Measurements from ENCODE around the gene CLCNKB.
A peak's percentile ranks its signal among the peaks of the same experiment; 100 is the strongest.
"Not testable (repeated sequence)": the region's sequence is repeated elsewhere in the genome, so short reads cannot be mapped to it uniquely, and the experiment has no call there.

The CLCNKB gene

DNA sequence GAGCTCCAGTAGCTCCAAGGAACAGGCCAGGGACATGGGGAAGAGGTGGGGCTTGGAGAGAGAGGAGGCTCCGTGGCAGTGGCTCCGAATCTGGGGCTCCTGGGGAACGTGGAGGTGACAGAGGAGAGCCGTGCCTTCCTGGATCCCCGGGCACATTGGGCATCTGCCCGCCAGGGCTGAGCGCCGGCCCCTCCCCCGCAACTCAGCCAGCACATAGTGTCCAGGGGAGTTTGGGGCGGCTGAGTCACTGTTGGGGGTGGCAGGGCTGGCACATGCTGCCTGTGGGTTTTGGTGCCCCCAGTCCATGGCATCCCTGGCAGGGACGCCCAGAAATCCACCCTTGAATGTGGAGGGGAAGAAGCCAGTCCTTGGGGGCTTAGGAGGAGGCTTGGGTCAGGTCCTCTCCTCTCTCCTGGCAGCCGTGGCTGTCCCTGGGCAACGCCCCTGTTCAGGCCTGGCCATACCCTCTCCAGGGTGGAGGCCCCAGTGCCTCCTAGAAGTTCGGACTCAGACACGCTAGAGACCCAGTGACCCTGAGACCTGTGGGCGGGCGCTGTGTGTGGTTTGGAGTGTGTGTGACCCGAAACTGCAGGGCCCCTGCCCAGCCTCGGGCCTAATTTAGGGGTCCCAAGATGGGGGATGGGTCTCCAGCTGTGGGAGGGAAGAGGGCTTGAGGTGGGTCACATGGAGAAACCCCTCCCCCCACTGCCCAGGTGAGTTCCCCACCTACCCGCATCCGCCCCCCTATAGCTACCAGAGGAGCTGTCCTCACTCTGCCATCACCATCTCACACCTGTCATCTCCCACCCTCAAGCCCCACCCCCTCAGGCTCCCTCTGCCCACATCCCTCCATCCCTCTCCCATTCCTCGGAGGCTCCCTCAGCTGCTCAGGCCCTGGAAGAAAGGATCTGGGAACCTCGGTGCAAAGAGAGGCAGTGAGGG is 27.4 kb upstream of the CLCNKB start:
- DNase-seq, result no peak

- no peak for DNase-seq
These were observed 26.5 kb upstream of the CLCNKB start for GRCh38 chr1:16017076-16017460.

GRCh38 chr1:16017461-16018303 is 25.9 kb upstream of the CLCNKB start, which contains the start of gene HSPB7:
Gene HSPB7, minus strand, starts transcription at chr1:16018043. Its CDS starts 80 bp downstream, at chr1:16017963.
- no peak for DNase-seq

GRCh38 chr1:16018308-16018707 is 25.3 kb upstream of the CLCNKB start:
- DNase-seq, result no peak

- DNase-seq, result no peak
These were observed 24.6 kb upstream of the CLCNKB start for GRCh38 chr1:16018749-16019643.

- DNase-seq, result no peak
These were observed 23.8 kb upstream of the CLCNKB start for GRCh38 chr1:16019644-16020277.

GRCh38 chr1:16020325-16020724 is 23.3 kb upstream of the CLCNKB start:
- DNase-seq, result no peak

DNA sequence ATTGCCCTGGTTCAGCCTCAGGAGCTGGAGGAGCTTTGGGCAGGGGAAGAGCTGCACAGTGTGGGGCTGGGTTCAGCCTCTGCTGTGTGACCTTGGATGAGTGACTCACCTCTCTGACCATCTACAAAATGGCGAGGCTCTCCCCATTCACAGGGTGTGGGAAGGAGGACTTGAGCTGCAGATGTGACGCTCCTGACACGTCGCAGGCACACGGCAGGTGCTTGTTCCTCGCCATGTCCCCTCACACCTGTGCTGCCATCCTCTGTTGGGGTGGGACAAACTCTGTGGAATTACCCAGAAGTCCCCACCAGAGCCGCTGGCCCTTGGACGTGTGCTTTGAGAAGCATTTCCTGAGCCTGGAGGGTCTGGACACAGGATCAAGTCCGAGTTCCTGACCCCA is 22.7 kb upstream of the CLCNKB start:
- DNase-seq, result not testable (repeated sequence)

DNA sequence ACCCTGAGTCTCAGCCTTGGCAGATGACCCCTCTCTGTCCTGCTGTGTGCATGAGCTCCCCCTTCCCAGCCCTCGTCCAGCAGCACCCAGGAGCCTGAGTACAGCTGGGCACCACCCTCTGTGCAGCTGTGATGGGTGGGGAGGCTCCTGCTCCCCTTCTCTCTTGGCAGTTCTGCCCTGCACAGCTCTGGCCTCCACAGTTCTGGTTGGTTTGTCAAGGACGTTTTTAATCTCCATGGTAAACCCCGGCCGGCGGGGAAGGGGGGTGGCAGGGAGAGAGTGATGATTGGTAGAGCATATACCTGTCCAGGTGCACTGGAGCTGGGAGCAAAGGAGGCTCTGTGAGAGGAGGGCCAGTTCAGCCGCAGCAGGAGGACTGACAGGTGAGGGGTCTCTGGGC is 21.9 kb upstream of the CLCNKB start, which contains the start of gene CLCNKA:
TSS of gene CLCNKA (plus strand) at position 356 of the 400 bp plus-strand sequence. CDS start 584 bp downstream, outside the sequence.
- no peak for DNase-seq

DNA sequence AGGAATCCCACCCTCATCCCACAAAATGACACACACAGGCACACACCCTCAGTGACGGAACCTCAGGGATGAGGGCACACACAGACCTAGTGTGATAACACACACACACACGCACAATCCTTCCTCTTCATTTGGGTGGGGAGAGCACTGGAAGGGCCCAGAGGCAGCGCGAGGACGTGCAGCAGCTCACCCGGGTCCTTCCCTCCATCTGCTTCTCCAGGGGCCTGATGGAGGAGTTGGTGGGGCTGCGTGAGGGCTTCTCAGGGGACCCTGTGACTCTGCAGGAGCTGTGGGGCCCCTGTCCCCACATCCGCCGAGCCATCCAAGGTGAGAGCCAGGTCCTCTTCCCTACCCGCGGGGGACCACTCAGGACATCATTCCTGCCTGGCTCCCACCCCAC is 21.2 kb upstream of the CLCNKB start:
- no peak for DNase-seq

DNA sequence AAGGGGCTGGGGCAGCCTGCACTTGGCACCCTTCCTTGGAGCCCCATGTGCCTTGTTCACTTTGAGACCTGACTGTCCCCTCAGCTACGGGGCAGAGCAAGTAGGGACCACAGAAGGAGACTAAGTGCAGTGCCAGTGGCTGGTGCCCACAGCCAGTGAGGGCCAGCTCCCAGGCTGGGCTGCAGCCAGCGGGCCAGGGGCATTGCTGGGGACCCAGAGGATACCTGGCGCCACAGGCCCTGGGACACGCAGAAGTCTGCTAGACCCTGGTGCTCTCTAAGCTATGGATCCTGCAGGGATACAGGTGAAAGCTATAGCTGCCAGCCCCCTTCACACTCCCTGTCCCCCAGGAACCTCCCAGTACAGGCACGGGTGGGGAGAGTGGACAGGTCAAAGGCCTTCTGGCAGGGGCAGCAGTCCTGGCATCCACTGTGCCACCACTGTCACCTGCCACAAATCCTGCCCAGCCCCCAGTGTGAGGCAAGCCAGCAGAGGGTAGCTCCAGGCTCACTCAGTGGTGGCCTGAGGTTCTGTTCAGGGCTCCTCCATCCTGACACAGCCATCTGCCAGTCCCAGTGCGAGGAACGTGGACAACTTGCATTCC is 20.4 kb upstream of the CLCNKB start:
- DNase-seq, result no peak

DNA sequence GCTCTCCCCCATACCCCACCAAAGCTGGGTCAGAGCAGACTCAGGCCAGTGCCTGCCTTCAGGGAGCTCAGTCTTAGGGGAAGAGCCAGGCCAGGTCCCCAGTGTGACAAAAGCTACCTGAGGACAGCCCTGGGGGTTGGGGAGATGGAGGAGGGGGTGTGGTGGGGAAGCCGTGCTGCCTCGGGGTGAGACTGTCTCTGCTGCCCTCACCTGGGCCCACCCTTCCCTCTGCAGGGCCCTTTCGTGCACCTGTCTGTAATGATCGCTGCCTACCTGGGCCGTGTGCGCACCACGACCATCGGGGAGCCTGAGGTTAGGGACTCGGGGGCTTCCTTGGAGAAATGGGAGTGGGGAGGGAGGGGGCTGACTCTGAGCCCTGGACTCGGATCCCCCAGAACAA is 17.3 kb upstream of the CLCNKB start:
- DNase-seq, result not testable (repeated sequence)

GRCh38 chr1:16026723-16027484 is 16.7 kb upstream of the CLCNKB start:
- DNase-seq, result peak; percentile 19

- no peak for DNase-seq
These were observed 15.2 kb upstream of the CLCNKB start for GRCh38 chr1:16028237-16029002.

DNA sequence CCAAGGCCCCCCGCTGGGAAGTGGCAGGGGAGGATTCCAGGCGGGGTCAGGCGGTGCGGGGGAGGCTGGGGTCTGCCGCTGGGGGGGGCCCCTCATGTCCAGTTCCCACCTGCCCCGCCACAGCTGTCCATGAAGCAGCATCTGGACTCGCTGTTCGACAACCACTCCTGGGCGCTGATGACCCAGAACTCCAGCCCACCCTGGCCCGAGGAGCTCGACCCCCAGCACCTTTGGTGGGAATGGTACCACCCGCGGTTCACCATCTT is 14.6 kb upstream of the CLCNKB start:
- DNase-seq, result not testable (repeated sequence)

- DNase-seq, result no peak
These were observed 14.3 kb upstream of the CLCNKB start for GRCh38 chr1:16029288-16029687.

DNA sequence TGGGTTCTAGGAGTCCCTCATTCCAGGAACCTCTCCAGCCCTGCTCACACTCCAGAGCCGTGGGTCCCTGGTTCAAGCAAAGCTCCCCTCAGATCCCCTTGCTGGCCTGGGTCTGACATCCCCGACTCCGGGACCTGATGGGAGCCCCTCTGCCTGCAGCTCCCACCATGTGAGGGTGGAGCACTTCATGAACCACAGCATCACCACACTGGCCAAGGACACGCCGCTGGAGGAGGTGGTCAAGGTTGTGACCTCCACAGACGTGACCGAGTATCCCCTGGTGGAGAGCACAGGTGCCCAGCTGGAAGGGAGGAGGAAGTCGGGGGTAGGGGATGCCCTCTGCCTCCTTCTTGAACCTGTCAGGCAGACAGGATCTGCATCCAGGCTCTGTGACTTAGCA is 12.0 kb upstream of the CLCNKB start:
- DNase-seq, result no peak

- DNase-seq, result peak; percentile 72
These were observed 11.0 kb upstream of the CLCNKB start for GRCh38 chr1:16032388-16033102.

- DNase-seq, result not testable (repeated sequence)
These were observed 10.4 kb upstream of the CLCNKB start for GRCh38 chr1:16033103-16033632.
